Measurements from ENCODE around the gene STK24. TPM values are rescaled to one million over a fixed set of nuclear protein-coding genes. Genes with fewer than 3 reads are reported as not detected.

Gene STK24
- polyA plus RNA-seq, 2 of the 4 experiments (the other 2 are of a cell fraction) = 46.1 to 55.6 TPM

DNA sequence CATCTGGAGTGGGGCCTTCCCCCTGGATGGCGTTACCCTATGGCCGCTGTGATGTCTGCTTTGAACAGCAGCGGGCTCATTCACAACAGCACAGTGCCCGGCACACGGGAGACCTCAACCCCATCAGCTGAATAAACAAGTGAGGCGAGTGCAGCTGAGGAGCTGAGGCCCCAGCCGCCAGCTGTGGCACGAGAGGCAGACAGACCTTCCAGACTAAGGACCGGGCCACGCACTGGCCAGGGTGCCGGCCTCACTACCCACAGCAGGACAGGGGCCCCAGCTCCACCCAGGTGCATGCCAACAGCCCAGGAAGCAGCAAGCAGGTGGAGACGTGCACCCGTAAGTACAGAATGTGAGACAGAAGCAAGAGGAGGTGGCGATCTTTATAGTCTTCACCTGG lies 39.6 kb downstream of the STK24 start:
- Histone ChIP-seq H3K4me2 (no peak overlapping the region), H3K4me3 (no peak overlapping the region), H3K9me3 (no peaks in the 10 kb centered on the region), H3K27ac (no peak overlapping the region), H3K4me1 (peaks cover 20% of the 10 kb centered on the region; the same call in 2 of the 3 replicates)
- POLR2A ChIA-PET = no interaction called here
- TF ChIP-seq, protein P1, sequence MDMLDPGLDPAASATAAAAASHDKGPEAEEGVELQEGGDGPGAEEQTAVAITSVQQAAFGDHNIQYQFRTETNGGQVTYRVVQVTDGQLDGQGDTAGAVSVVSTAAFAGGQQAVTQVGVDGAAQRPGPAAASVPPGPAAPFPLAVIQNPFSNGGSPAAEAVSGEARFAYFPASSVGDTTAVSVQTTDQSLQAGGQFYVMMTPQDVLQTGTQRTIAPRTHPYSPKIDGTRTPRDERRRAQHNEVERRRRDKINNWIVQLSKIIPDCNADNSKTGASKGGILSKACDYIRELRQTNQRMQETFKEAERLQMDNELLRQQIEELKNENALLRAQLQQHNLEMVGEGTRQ (IDR thresholded peaks at IDR 0.05) = no peak
- TF ChIP-seq CHD2 (IDR thresholded peaks at IDR 0.05; ENCODE audit: low read length, partially characterized antibody) (no peak), HOXA7 (CRISPR knock-in tag; IDR thresholded peaks at IDR 0.05) (no peak), FOSL2 (IDR thresholded peaks at IDR 0.05) (no peak), FOSL2 (CRISPR knock-in tag; IDR thresholded peaks at IDR 0.05) (no peak), HEYL (CRISPR knock-in tag; IDR thresholded peaks at IDR 0.05) (no peak), RCOR1 (IDR thresholded peaks at IDR 0.05; ENCODE audit: low read depth, low read length) (no peak), CEBPB (IDR thresholded peaks at IDR 0.05) (no peak), TP53 (CRISPR knock-in tag; IDR thresholded peaks at IDR 0.05) (no peak), KDM5A (IDR thresholded peaks at IDR 0.05) (no peak), CBX2 (IDR thresholded peaks at IDR 0.05; ENCODE audit: borderline replicate concordance, low read depth) (no peak), HDAC2 (IDR thresholded peaks at IDR 0.05) (no peak), POLR2AphosphoS2 (conservative IDR thresholded peaks at IDR 0.05; ENCODE audit: low read length) (no peak), EP300 (IDR thresholded peaks at IDR 0.05) (no peak)
- TF ChIP-seq, protein P2, sequence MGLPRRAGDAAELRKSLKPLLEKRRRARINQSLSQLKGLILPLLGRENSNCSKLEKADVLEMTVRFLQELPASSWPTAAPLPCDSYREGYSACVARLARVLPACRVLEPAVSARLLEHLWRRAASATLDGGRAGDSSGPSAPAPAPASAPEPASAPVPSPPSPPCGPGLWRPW (IDR thresholded peaks at IDR 0.05) = no peak
- TF ChIP-seq, protein P3, sequence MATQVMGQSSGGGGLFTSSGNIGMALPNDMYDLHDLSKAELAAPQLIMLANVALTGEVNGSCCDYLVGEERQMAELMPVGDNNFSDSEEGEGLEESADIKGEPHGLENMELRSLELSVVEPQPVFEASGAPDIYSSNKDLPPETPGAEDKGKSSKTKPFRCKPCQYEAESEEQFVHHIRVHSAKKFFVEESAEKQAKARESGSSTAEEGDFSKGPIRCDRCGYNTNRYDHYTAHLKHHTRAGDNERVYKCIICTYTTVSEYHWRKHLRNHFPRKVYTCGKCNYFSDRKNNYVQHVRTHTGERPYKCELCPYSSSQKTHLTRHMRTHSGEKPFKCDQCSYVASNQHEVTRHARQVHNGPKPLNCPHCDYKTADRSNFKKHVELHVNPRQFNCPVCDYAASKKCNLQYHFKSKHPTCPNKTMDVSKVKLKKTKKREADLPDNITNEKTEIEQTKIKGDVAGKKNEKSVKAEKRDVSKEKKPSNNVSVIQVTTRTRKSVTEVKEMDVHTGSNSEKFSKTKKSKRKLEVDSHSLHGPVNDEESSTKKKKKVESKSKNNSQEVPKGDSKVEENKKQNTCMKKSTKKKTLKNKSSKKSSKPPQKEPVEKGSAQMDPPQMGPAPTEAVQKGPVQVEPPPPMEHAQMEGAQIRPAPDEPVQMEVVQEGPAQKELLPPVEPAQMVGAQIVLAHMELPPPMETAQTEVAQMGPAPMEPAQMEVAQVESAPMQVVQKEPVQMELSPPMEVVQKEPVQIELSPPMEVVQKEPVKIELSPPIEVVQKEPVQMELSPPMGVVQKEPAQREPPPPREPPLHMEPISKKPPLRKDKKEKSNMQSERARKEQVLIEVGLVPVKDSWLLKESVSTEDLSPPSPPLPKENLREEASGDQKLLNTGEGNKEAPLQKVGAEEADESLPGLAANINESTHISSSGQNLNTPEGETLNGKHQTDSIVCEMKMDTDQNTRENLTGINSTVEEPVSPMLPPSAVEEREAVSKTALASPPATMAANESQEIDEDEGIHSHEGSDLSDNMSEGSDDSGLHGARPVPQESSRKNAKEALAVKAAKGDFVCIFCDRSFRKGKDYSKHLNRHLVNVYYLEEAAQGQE (IDR thresholded peaks at IDR 0.05) = no peak
- TF ChIP-seq, protein P4, sequence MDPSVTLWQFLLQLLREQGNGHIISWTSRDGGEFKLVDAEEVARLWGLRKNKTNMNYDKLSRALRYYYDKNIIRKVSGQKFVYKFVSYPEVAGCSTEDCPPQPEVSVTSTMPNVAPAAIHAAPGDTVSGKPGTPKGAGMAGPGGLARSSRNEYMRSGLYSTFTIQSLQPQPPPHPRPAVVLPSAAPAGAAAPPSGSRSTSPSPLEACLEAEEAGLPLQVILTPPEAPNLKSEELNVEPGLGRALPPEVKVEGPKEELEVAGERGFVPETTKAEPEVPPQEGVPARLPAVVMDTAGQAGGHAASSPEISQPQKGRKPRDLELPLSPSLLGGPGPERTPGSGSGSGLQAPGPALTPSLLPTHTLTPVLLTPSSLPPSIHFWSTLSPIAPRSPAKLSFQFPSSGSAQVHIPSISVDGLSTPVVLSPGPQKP (IDR thresholded peaks at IDR 0.05; ENCODE audit: low read depth, low read length) = no peak
- no peak for FAIRE-seq
- ATAC-seq = peak in 1 of 2 experiments; percentile 14; a peak in 2 of 6 replicates
- no peak for DNase-seq (ENCODE audit: low read depth in 1 of 2, low spot score in 1 of 2)
- 97% methylated on average over 9 of the region's 14 CpGs for WGBS (ENCODE audit: missing lambda C conversion rate)
- CTCF ChIA-PET = interaction anchor here (1.0 to 1.7 kb wide), 3 partner anchors 11 to 263 kb away, joined by 3 to 7 read pairs (median 4); no protein-coding TSS in a partner anchor

DNA sequence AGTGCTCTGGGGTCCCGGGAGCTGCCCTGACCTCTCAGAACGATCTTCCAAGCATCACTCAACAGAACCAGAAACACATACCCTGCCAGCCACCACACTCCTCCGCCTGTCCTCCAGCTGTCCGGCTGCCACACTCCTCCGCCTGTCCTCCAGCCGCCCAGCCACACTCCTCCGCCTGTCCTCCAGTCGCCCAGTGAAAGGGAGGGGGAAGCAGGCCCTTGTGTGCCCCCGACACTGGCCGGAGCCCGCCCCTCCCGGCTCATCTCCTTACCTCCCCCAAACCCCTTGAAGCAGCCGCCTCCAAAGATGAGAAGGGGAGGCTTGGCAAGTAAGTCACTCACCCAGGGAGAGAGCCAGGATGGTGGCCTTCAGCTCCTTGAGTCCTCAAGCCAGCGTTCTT lies 40.2 kb downstream of the STK24 start:
- CTCF ChIA-PET = interaction anchor here (1.0 to 1.7 kb wide), 3 partner anchors 11 to 264 kb away, joined by 3 to 7 read pairs (median 4); no protein-coding TSS in a partner anchor
- POLR2A ChIA-PET = no interaction called here
- WGBS (ENCODE audit: missing lambda C conversion rate) = 95% methylated on average over 8 of the region's 14 CpGs
- peaks cover 16% of the 10 kb centered on the region; the same call in 2 of the 3 replicates for H3K4me1 ChIP-seq
- TF ChIP-seq PHF8 (IDR thresholded peaks at IDR 0.05; ENCODE audit: borderline replicate concordance, low read depth) (no peak), RNF2 (IDR thresholded peaks at IDR 0.05; ENCODE audit: borderline replicate concordance, low read depth) (no peak), RAD21 (conservative IDR thresholded peaks at IDR 0.05 in 1 of 2, IDR thresholded peaks at IDR 0.05 in 1 of 2) (no peak), RFX5 (IDR thresholded peaks at IDR 0.05) (no peak), EHMT2 (IDR thresholded peaks at IDR 0.05; ENCODE audit: low read depth) (no peak), NPAS2 (CRISPR knock-in tag; IDR thresholded peaks at IDR 0.05; ENCODE audit: borderline replicate concordance) (no peak), RCOR1 (IDR thresholded peaks at IDR 0.05; ENCODE audit: low read depth, low read length) (no peak), HOXA7 (CRISPR knock-in tag; IDR thresholded peaks at IDR 0.05) (no peak), SREBF2 (IDR thresholded peaks at IDR 0.05) (no peak), CEBPB (IDR thresholded peaks at IDR 0.05) (no peak), POLR2A (IDR thresholded peaks at IDR 0.05; ENCODE audit: low read length) (no peak), CBX8 (IDR thresholded peaks at IDR 0.05) (no peak), FOSB (CRISPR knock-in tag; IDR thresholded peaks at IDR 0.05) (no peak)
- TF ChIP-seq, protein P4 (IDR thresholded peaks at IDR 0.05; ENCODE audit: low read depth, low read length) = no peak
- ATAC-seq (peak in 1 of 2 experiments; percentile 19; a peak in 3 of 6 replicates), DNase-seq (ENCODE audit: low read depth in 1 of 2, low spot score in 1 of 2) (no peak), FAIRE-seq (no peak)
- no peaks in the 10 kb centered on the region for H3K9me3 ChIP-seq
- H3K4me2 ChIP-seq = no peak overlapping the region
- no peak overlapping the region for H3K4me3 ChIP-seq
- no peak overlapping the region for H3K27ac ChIP-seq

Measured in A549 (cell line).